HG03159 (cell line): ENCODE measurements around the gene GRAMD2B.
"Not testable (repeated sequence)": the region's sequence is repeated elsewhere in the genome, so short reads cannot be mapped to it uniquely, and the experiment has no call there.

ENCODE experiments used
- ATAC-seq: cut with Tn5 transposase; IDR thresholded peaks from one replicate; pipeline ENCODE4 v1.9.1; 2021; ENCODE audit warnings: mild to moderate bottlenecking, moderate library complexity; ENCODE audit not compliant: unreplicated experiment

The GRAMD2B gene

DNA sequence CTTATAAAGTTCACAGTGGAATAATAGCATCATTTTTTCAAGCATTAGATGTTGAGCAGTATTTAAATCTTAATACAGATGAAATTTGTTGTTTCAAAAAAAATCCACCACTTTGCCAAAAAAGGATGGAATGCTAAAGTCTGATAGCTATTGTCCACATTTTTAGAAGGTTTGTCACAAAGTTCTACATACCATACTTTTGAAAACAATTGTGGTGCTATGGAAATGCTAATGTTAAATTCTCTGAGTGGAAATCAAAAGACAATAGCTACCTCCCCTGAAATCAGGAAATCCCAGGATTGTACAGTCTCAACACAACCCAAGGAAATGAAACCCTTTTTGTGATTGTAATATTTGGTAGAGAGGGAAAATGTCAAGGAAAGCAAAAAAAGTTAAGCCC is 19.3 kb upstream of the GRAMD2B start:
- ATAC-seq = no peak

DNA sequence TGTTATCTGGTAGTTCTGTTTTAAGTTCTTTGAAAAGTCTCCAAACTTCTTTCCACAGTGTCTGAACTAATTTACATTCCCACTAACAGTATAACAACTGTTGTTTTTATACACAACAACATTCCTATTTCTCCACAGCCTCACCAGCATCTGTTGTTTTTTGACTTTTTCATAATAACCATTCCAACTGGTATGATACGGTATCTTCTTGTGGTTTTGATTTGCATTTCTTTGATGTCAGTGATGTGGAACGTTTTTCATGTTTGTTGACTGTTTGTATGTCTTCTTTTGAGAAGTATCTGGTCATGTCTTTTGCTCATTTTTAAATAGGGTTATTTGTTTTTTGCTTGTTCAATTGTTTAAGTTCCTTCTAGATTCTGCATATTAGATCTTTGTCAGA is 12.6 kb upstream of the GRAMD2B start:
- no peak for ATAC-seq

DNA sequence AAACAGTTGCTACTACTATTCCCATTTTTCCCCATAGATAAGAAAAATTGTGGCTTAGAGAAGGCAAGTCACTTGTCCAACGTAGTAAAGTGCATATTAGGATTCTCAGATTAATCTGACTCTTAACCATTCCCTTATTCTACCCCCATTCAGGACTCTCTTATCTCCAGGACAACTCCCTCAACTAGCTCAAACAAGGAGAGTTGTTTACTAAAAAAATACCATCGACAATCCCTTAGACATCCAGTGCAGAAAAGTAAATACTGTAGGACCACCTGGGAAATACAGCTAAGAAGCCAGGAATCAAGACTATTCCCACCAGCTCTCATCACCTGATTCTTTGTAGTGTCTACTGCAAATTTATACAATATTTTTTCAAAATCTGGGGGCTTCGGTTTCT is 9.4 kb upstream of the GRAMD2B start:
- ATAC-seq = no peak

DNA sequence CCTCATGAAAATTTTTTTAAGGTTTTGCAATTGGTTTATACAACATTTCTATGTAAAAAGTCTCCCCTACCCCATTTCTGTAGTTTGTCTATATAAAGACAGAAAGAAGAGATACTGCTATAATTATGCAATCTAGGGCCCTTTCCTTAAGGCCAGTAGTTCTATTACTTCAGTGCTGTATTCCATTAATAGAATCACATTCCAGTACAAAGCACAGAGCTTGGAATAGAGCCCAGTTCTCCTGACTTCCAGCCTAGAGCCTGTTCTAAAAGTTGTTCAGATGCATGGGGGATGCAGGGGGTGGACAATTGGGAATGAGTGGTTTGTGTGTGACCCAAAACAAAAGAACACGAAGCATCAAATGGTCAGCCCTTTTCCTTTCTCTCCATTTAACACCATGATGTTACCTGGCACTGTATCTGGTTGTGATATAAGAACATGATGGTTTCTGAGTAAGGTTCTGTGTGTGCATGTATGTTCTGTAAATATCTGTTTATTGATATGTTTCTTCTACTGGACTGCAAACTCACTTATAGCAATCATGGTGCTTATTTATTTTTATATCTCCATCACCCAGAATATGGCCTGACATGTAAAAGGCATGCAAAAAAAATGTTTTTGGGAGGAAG is 8.2 kb upstream of the GRAMD2B start:
- no peak for ATAC-seq

DNA sequence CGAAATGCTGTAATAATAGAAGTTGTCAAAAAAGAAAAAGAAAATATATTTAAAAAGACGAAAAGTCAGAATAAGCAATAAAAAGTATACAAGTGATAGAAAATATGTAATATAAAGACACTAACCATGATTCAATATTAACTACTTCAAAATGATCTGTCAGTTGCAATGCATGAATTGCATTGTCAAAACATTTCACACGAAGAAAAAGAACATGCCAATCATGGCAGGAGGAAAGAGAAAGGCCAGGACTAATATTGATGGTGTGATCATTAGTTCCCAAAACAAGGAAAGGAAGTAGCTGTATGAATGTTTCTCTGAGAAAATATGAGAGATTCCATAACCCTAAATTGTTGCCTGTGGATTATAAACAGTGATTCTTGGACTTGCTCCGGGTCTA is 7.4 kb upstream of the GRAMD2B start:
- ATAC-seq = no peak

DNA sequence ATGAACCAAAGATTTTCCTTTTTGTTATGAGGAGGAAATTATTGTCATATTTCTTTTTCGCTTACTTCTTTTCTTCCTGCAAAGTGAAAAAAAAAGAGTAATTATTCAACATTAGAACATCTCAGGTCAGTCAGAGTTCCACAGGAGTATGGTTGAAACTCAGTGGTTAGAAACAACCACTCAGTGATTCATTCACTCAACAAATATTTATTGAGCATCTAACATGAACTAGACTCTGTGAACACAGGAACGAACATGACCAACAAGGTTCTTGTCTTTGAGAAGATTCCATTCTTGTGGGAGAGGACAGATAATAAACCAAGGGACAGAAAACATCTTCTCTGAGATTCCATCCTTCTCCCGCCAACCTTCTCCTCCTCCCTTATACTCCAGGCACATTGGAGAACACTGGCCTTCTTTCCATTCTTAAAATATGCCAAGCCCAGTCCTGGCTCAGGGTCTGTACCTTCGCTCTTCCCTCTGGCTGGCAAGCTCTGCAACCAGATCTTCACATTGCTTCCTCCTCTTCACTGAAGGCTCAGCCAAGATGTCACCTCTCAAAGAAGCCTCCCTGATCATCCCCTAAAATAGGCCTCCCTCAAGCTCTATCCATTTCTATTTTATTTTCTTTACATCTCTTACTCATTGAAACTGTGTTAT is 6.8 kb upstream of the GRAMD2B start:
- no peak for ATAC-seq

DNA sequence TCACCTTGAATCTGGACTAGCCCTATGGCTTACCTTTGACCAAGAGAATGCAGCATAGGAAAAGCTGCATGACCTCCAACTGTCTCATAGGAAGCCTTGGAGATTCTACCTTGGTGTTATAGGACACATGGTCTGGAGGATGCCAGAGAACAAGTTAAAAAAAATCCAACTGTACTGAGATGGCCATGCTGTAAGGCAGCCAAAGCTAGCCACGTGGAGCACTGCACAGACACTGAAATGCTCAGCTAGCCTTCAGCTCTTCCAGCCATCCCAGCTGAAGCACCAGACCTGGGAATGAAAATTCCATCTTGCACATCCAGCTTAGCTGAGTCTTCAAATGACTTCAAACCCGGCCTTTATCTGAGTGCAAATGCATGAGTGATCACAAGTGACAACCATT is 6.0 kb upstream of the GRAMD2B start:
- ATAC-seq = no peak

DNA sequence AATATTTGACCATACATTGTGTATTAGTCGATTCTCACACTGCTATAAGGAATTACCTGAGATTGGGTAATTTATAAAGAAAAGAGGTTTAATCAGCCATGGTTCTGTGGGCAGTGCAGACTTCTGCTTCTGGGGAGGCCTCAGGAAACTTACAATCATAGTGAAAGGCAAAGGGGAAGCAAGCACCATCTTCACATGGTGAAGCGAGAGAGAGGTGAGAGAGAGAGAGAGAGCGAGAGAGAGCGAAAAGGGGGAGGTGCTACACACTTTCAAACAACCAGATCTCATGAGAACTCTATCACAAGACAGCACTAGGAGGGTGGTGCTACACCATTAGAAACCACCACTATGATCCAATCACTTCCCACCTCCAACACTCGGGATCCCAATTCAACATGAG is 4.1 kb upstream of the GRAMD2B start:
- no peak for ATAC-seq

DNA sequence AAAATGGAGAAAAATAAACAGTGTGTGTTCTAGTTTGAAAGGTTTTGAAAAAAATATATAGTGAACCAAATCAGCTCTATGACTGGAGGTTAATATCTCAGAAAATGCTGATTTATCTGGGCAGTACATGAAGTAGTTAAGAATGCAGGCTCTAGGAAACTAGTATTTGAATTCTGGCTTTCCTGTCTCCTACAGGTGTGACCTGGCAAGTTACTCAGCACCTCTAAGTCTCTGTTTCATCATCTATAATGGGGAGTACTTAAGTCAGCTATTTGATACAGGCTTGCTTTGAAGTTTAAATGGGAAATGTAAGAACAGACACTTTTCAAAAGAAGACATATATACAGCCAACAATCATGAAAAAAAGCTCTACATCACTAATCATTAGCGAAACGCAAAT is 5.2 kb downstream of the GRAMD2B start:
- no peak for ATAC-seq

DNA sequence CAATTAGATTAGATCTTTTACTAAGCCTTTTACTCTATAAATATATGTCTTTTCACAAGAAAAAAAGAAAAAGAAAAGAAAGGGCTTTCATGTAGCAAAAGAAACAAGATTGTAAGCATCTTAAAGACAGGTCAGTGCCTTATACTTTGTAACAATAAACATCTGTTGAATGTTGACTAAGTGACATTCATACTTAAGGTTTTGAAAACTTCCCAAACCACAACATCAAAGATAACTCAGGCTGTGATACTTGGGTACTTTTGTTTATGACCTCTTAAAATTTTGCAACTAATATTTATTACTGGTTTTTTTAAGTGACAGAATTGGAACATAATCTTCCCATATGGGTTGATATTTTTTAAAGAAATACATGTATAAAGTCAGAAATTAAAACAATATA is 7.4 kb downstream of the GRAMD2B start:
- ATAC-seq = no peak

DNA sequence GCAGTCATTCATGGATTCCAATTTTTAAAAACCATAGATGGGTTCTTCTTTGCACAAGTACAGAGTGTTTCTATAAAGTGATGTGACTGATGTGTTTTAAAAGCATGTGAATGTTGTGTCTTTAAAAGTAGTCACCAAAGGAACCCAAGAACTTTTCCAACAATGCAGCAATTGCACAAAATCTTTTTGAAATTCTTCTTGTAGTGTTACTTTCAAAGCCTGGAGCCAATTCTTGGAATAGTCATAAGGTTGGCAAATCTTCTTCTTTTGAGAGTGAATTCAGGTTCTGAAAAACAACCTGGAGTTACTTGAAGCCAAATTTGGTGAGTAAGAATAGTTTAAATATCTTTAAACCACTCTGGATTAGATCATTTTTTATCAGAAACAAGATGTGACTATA is 10.5 kb downstream of the GRAMD2B start:
- ATAC-seq = no peak

DNA sequence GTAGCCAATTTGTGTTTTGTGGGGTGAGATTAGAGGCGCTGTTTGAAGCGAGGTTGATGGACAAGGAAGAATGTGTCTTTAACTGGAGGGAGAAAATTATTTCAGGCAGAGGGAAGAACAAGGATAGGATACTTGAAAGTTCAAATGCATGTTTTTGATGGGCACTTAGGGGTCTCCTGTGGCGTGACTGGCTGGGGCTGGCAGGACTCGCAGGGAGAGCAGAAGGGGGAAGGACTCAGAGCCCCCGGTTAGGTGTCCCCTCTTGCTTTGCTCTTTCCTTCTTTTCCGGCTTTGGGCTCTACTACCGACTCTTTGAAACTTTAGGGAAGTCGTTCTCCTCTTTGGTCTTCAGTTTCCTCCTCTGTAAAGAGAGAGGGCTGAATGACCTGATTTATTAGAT is 12.1 kb downstream of the GRAMD2B start:
- no peak for ATAC-seq

DNA sequence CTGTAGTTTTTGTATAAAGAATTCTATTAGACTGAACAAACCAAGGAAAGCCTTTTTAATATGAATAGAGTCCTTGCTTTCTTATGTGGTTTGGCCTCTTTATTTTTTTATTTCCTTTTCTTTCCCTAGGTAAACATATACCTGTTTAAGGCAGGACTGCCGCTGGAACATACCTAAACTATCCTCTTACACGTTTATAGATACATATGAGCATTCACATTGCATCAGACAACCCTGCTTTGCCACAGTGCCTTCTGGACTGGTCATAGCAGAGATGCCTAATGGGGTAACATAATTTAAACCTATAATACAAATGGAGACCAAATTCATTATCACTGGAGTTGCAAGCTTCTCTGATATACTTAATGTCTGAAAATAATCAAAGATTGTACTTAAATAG is 12.5 kb downstream of the GRAMD2B start:
- no peak for ATAC-seq

DNA sequence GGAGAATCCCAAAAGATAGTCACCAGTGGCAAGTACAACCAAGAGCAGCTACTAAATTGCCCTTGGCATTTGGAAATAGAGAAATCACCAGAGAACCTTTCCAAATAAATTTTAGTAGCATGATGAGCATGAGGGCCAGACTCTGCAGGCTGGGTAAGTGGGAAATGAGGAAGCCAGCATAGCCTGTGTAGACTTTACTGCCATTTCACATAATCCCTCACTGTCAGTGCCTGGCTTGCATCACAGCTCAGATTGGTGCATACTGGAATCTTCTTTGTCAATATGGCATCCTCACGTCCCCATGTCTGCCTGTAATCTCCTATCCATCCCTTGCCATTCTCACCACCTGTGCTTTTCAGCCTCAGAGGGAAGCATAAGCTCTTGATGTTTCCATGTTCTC is 14.5 kb downstream of the GRAMD2B start:
- no peak for ATAC-seq

DNA sequence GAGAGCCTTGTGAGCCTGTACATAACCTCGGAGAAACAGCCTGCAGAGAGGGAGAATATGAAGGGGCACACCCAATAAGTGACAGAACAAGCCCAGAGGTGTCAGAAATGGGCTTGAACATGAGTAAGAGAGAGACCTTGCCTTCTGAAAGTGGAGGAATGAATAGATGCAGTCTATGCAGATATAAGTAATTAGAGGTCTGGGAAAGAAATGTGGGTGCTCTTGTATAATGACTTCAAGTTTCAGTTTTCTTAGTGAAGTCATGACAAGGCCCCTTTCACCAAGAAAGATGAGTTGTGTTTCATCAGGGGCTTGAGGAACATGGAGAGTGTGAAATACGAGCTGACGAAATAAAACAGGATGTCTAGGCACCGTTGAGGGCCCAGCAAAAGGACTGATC is 15.1 kb downstream of the GRAMD2B start:
- ATAC-seq = peak; percentile 86

DNA sequence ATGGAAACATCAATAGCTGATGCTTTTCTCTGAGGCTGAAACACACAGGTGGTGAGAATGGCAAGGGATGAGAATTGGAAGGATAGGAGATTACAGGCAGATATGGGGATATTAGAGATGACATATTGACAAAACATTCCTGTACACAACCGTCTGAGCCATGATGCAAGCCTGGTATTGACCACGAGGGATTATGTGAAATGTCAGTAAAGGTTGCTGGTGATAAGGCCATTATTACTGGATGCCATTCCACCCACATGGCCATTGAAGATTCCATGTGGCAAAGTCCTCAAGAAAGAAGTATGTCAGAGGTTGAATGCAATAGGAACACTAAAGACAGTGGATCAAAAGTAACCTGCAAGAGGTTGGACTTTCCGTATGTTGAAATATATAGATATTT is 15.7 kb downstream of the GRAMD2B start:
- ATAC-seq = no peak

DNA sequence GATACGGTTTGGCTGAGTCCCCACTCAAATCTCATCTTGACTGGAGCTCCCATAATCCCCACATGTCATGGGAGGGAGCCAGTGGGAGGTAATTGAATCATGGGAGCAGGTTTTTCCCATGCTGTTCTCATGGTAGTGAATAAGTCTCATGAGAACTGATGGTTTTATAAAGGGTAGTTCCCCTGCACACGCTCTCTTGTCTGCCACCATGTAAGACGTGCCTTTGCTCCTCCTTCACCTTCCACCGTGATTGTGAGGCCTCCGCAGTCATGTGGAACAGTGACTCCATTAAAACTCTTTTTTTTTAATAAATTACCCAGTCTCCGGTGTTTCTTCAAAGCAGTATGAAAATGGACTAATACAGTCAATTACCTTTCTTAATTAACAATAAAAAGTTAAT is 16.5 kb downstream of the GRAMD2B start:
- not testable (repeated sequence) for ATAC-seq

DNA sequence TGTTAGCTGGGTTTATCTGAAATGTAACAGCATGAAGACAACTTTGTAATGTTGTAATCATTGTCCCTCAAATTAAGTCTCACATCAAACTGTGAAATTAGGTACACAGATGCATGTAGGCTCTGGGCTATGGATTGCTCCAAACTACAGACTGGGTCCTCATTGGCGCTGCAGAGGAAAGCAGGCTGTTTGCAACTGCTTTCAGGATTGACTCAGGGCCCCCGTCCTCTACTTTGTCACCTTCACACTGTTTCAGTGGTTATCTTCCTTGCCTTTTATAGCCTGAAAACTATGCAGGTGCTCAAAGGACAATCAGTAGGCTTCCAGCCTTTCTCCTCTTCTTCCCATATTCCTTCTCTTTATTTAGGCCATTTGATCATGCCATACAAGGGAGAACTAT is 18.0 kb downstream of the GRAMD2B start:
- no peak for ATAC-seq

DNA sequence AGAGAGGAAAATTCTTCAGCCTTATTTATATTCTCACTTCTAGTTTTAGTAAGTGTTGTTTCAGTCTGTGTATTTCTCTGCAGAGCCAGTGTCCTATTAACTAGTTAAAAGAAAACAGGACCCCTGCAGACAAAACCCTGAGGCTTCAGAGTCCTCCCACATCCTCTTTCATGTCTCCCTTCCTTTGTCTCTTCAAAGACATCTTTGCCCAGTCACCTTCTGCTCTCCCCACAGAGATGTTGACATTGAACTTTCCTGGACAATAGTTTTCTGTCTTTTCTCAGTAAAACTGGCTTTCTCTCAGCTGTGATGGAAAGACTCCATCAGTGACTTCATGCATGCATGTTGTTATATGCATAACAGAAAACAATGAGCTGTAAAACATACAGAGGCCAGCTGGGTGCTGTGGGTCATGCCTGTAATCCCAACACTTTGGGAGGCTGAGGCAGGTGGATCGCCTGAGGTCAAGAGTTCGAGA is 20.2 kb downstream of the GRAMD2B start:
- peak; percentile 86 for ATAC-seq

DNA sequence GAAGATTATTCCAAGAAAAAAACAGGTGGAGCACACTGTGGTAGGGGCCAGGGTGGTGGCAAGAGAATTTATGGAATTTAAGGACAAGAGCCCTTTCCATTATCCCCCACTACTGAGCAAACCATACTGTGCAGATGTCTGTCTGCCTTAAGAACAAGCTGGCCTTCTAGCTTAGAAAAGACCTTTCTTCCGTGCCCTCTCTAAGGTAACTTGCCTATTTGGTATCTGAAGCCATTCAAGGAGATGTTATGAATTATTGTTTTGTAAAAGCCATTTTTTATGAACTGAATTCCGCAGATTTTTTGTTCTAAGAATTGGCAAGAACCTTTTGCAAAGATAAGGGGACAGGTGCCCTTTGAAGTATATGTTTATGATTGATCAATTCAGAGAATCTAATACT is 20.9 kb downstream of the GRAMD2B start:
- no peak for ATAC-seq

DNA sequence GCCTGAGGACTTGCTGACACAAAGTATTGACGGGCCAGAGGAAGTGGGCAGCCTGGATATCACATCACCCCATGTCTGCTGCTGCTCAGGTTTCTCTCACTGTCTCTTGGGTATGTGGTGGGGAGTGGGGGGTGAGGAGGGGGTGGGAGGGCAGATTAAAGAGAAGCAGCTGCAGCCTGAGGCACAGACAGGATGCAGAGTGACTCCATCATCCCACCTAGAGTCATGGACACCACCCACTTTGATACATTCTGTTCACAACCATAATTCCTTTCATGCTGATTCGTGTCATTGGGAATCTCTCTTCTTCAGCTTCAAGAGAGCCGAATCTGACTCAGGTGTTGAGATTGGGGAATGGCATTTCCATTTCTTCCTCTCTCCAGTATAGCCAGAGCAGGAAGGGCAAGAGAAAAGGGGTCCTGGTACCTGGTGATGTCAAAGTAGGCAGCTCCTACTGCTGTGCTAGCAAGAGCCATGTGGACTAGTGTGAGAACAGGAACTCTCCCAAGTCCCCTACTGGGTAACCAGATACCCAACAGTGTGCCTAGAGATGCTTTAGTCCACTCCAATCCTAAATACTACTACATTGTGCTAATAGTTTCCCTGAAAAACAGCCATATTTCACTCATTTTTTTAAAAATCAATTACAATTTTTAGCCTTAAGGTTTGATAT is 22.4 kb downstream of the GRAMD2B start:
- no peak for ATAC-seq

DNA sequence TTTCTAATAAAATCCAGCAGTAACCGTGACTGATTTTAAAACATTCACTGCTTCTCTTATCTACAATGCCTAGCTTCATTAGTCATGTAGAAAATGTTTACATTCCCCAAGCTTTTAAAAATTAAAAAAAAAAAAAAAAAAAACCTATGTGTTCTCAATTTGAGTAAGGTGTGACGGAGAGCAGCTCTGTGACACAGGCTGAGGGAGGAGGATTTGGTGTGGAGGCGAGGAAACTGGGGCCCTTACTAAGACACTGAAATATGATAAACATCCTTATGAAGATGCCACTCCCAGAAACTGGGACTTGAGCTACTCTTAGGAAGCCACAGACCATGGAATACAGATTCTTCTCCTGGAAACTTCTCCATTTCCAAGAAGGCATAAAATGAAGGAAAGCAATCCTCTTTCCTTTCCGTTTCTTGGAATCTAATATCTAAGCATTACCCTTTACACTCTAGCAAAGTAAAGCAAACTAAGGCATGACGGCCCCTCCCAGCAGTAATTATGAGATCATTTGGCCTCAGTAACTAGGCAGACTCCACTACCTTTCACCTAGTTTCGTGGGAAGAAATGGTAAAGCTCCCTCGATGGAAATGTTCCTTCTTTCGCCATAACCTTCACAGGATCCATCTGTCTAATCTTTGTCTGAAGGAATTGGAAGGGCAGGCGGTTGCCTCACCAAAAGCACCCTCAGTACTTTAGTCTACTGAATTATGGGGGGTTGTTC is 23.5 kb downstream of the GRAMD2B start:
- ATAC-seq = peak; percentile 31
